DND-41 (cell line): ENCODE measurements around the gene DNAJC3.

ENCODE experiments used
- CTCF ChIP-seq: IDR thresholded peaks from 2 replicates; pipeline ENCODE4 v1.5.1; 2012; ENCODE audit warnings: borderline replicate concordance, low read length, moderate library complexity, mild to moderate bottlenecking; ENCODE audit not compliant: poor library complexity, severe bottlenecking; ENCODE audit errors: extremely low read depth
- EZH2 ChIP-seq: IDR thresholded peaks from 3 replicates; pipeline ENCODE4 v1.6.1; 2012; ENCODE audit warnings: borderline replicate concordance, low read depth, mild to moderate bottlenecking, moderate library complexity, low read length, inconsistent platforms; ENCODE audit not compliant: severe bottlenecking

GRCh38 chr13:95724252-95724651 lies 47.3 kb downstream of the DNAJC3 start:
- no peak for TF ChIP-seq CTCF
- TF ChIP-seq EZH2, result no peak
